Measurements from ENCODE around the gene TP53. TPM values are rescaled to one million over a fixed set of nuclear protein-coding genes. Genes with fewer than 3 reads are reported as not detected.
A peak's percentile ranks its signal among the peaks of the same experiment; 100 is the strongest.

The TP53 gene
- total and polyA plus RNA-seq, 9 of the 15 experiments (the other 6 are each of a cell fraction or from before 2014, with no cell fraction given): 2.8 to 14.0 (median 7.1) TPM

- peak; percentile 74 for TF ChIP-seq CTCFL (IDR thresholded peaks at IDR 0.05; ENCODE audit: borderline replicate concordance, insufficient read depth, low read depth, low read length, poor library complexity, severe bottlenecking)
- no peak for TF ChIP-seq ZNF175 (CRISPR knock-in tag; IDR thresholded peaks at IDR 0.05; ENCODE audit: low read depth)
- TF ChIP-seq NBN (IDR thresholded peaks at IDR 0.05; ENCODE audit: low read depth): 0 out of 2 replicates have a peak, but pooled peaks have one; percentile 22
- peak; percentile 53; the same call in 1 of the 2 replicates for TF ChIP-seq MGA (IDR thresholded peaks at IDR 0.05)
Observed at GRCh38 chr17:7716901-7717755, 29.8 kb upstream of the TP53 start, which contains the start of gene DNAH2 (continued).
